Nephron (organoid): ENCODE data around the gene IL7R.

ENCODE experiments used
- H3K27ac Mint-ChIP-seq, 3 experiments: 2 replicates each; pipeline ENCODE4 v1.8.0; 2020; ENCODE audit warnings: mixed read lengths in 3 of 3, mild to moderate bottlenecking in 2 of 3, moderate library complexity in 1 of 3
- H3K27me3 Mint-ChIP-seq: 2 replicates; pipeline ENCODE4 v1.8.0; 2021; ENCODE audit warnings: low read depth, mild to moderate bottlenecking, moderate library complexity, mixed read lengths
- H3K36me3 Mint-ChIP-seq: 2 replicates; pipeline ENCODE4 v1.8.0; 2020; ENCODE audit warnings: low read depth, mixed read lengths
- H3K4me1 Mint-ChIP-seq: 2 replicates; pipeline ENCODE4 v1.8.0; 2020; ENCODE audit warnings: mixed read lengths
- H3K4me3 Mint-ChIP-seq, 3 experiments: 2 replicates each; pipeline ENCODE4 v1.8.0; 2020; ENCODE audit warnings: mild to moderate bottlenecking in 3 of 3, mixed read lengths in 3 of 3, moderate library complexity in 2 of 3
- H3K9me3 Mint-ChIP-seq: 2 replicates; pipeline ENCODE4 v1.8.0; 2020; ENCODE audit warnings: mixed read lengths
- CTCF ChIP-seq, 3 experiments: fragments of 200-600 bp; sonication (generic); IDR thresholded peaks; one replicate each; pipeline ENCODE4 v1.5.0; 2021; ENCODE audit warnings: antibody characterized with exemption in 3 of 3; ENCODE audit not compliant: unreplicated experiment in 3 of 3

Gene IL7R

GRCh38 chr5:35847961-35848360, 8.7 kb upstream of the IL7R start:
- Mint-ChIP-seq H3K36me3 (no peaks in the 10 kb centered on the region), H3K27ac (peak overlapping the region in 1 of 3 experiments; percentile 55), H3K4me1 (peaks cover 9% of the 10 kb centered on the region), H3K27me3 (no peaks in the 10 kb centered on the region), H3K9me3 (peaks cover 23% of the 10 kb centered on the region), H3K4me3 (no peak overlapping the region)
- no peak for TF ChIP-seq CTCF (IDR thresholded peaks at IDR 0.05; ENCODE audit: unreplicated experiment in 3 of 3)

GRCh38 chr5:35849860-35850259, 6.8 kb upstream of the IL7R start:
- no peak overlapping the region for H3K27ac Mint-ChIP-seq
- TF ChIP-seq CTCF (IDR thresholded peaks at IDR 0.05; ENCODE audit: unreplicated experiment in 3 of 3): no peak
- no peaks in the 10 kb centered on the region for H3K27me3 Mint-ChIP-seq
- no peaks in the 10 kb centered on the region for H3K36me3 Mint-ChIP-seq
- H3K4me1 Mint-ChIP-seq: peaks cover 22% of the 10 kb centered on the region
- no peak overlapping the region for H3K4me3 Mint-ChIP-seq
- peaks cover 13% of the 10 kb centered on the region for H3K9me3 Mint-ChIP-seq

DNA sequence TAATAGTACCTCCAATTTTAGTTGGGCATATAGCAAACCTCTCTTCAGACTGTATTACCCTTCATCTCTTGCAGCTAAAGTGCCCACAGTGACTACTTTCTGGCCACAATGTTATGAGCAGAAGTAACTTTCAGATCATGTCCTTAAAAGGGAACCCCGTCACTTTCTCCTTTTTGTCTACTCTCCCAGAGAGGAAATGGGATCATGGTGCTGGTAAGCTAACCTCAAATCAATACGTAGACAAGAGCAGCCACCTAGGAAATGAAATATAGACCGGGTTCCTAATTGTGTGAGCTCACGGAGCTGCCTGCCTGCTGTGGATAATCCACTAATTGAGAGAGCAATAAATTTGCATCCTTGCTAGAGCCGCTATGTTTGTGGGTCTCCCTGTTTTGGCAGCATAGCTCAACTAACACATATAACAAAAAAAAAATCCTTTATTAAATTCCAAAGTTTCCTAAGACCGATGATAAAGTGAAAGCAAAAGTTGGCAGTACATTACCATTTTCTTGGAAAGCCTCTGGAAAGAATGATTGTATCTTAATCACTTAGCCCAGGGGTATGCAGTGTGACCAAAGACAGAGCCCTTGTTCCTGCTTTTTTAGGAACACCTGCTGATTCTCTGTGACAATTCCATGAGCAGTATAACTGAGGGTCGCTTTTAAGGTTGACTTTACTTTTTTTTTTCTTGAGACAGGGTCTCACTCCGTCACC, 5.6 kb upstream of the IL7R start:
- Mint-ChIP-seq H3K36me3 (no peaks in the 10 kb centered on the region), H3K9me3 (peaks cover 9% of the 10 kb centered on the region), H3K27me3 (no peaks in the 10 kb centered on the region), H3K27ac (no peak overlapping the region), H3K4me3 (no peak overlapping the region), H3K4me1 (peaks cover 34% of the 10 kb centered on the region)
- TF ChIP-seq CTCF (IDR thresholded peaks at IDR 0.05; ENCODE audit: unreplicated experiment in 3 of 3): no peak

DNA sequence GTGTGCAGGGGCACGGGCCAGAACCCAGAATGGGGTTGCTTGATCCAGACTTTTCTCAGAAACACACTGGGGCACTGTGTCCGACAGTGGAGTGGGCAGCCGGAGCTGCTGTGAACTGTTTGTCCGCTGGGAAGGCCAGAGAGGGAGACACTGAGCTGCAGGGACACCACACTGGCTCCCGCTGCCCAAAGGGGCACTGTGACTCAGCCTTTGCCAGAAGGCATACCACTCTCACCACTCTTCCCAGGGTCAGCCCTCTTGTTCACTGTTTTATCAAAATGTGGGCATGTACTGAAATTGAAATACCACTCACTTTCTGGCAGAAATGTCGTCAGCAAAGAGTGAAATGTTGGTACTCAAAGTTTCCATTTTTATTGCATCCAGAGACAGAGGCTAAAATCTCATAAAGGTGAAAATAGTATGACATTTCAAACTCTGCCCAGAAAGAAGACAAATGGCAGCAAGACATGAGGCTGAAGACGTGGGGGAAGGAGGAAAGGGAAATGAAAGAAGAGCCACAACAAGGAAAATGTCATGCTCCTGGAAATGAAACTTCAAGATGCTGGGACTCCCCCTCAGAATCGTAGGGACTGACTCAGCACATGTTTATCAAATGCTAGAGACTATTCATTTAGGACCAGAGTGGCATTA, 4.5 kb upstream of the IL7R start:
- Mint-ChIP-seq H3K36me3 (no peaks in the 10 kb centered on the region), H3K4me3 (no peak overlapping the region), H3K27me3 (no peaks in the 10 kb centered on the region), H3K4me1 (peaks cover 34% of the 10 kb centered on the region), H3K9me3 (no peaks in the 10 kb centered on the region), H3K27ac (no peak overlapping the region)
- no peak for TF ChIP-seq CTCF (IDR thresholded peaks at IDR 0.05; ENCODE audit: unreplicated experiment in 3 of 3)

DNA sequence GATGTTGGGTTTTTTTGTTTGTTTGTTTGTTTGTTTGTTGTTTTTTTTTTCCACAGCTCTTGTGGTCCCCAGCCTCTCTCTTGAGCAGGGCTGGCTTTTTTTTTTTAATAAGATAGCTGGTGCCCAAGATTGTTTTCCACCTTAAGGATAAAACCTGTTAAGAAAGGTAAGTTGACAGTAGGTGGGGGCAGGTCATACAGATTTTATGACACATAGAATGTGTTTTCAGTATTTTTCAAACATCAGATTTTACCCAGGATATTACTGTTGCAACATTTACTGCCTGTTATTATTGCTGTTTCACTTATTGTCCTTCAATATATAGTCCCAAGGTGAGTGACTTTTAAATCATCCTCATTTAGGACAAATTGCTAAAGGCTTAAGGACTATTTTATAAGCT, 3.9 kb upstream of the IL7R start:
- Mint-ChIP-seq H3K36me3 (no peaks in the 10 kb centered on the region), H3K27ac (peak overlapping the region in 1 of 3 experiments; percentile 60), H3K27me3 (no peaks in the 10 kb centered on the region), H3K4me3 (no peak overlapping the region), H3K9me3 (no peaks in the 10 kb centered on the region), H3K4me1 (peaks cover 33% of the 10 kb centered on the region)
- TF ChIP-seq CTCF (IDR thresholded peaks at IDR 0.05; ENCODE audit: unreplicated experiment in 3 of 3): no peak

GRCh38 chr5:35853631-35854030, 3.1 kb upstream of the IL7R start:
- H3K9me3 Mint-ChIP-seq: no peaks in the 10 kb centered on the region
- H3K27me3 Mint-ChIP-seq: no peaks in the 10 kb centered on the region
- TF ChIP-seq CTCF (IDR thresholded peaks at IDR 0.05; ENCODE audit: unreplicated experiment in 3 of 3): no peak
- peaks cover 35% of the 10 kb centered on the region for H3K4me1 Mint-ChIP-seq
- no peaks in the 10 kb centered on the region for H3K36me3 Mint-ChIP-seq
- peak overlapping the region in 1 of 3 experiments; percentile 60 for H3K27ac Mint-ChIP-seq
- H3K4me3 Mint-ChIP-seq: no peak overlapping the region
